OCI-LY7 (cell line): ENCODE measurements around the gene NR1H4. TPM values are rescaled to one million over a fixed set of nuclear protein-coding genes. Genes with fewer than 3 reads are reported as not detected.

Source experiments
- BruUV-seq: library from RNA; stranded (reverse); fragments of 400-500 nt; replicated peaks from 2 replicates; lab custom pipeline; 2021; lab: Mats Ljungman, UMichigan
- CTCF ChIA-PET: fragments of 300-600 bp; sonication (Branson Sonifier 250); formaldehyde crosslinking; loops from one replicate; lab custom pipeline; 2022; ENCODE audit warnings: antibody characterized with exemption; ENCODE audit not compliant: unreplicated experiment; lab: Charles Lee
- POLR2A ChIA-PET: fragments of 300-600 bp; sonication (Branson Sonifier 250); formaldehyde crosslinking; loops from one replicate; lab custom pipeline; 2022; ENCODE audit warnings: antibody characterized with exemption; lab: Charles Lee
- DNase-seq: peaks from one replicate; pipeline ENCODE4 v3.0.0-alpha.2; 2015; ENCODE audit warnings: low spot score
- H2AFZ ChIP-seq: fragments of 200-600 bp; sonication (generic), shearing (Covaris generic); 2 replicates; pipeline ENCODE4 v1.6.1; 2014; ENCODE audit warnings: mild to moderate bottlenecking, antibody characterized with exemption, low read length, moderate library complexity
- H3K27ac ChIP-seq: fragments of 200-600 bp; sonication (generic); 2 replicates; pipeline ENCODE4 v1.5.1; 2014; ENCODE audit warnings: mixed run types, low read depth, mild to moderate bottlenecking, moderate library complexity, low read length, inconsistent platforms; ENCODE audit not compliant: poor library complexity, severe bottlenecking
- H3K36me3 ChIP-seq: fragments of 200-600 bp; sonication (generic); 2 replicates; pipeline ENCODE4 v1.6.1; 2014; ENCODE audit warnings: mild to moderate bottlenecking, antibody characterized with exemption, low read length, moderate library complexity, mixed read lengths; ENCODE audit not compliant: insufficient read depth
- H3K4me1 ChIP-seq: fragments of 200-600 bp; sonication (generic); 2 replicates; pipeline ENCODE4 v1.5.1; 2014; ENCODE audit warnings: mild to moderate bottlenecking, low read length; ENCODE audit not compliant: insufficient read depth, poor library complexity, severe bottlenecking
- H3K4me2 ChIP-seq: fragments of 200-600 bp; sonication (generic); 2 replicates; pipeline ENCODE4 v1.6.1; 2014; ENCODE audit warnings: mild to moderate bottlenecking, low read length
- H3K4me3 ChIP-seq: fragments of 200-600 bp; sonication (generic); 2 replicates; pipeline ENCODE4 v1.5.1; 2014; ENCODE audit warnings: mild to moderate bottlenecking, low read depth, low read length; ENCODE audit not compliant: poor library complexity, severe bottlenecking
- H3K79me2 ChIP-seq: fragments of 200-600 bp; sonication (generic); 2 replicates; pipeline ENCODE4 v1.6.1; 2016; ENCODE audit warnings: low read depth, mild to moderate bottlenecking, low read length, moderate library complexity, mixed read lengths; ENCODE audit not compliant: insufficient read depth
- H3K9me2 ChIP-seq: fragments of 200-600 bp; sonication (generic); 2 replicates; pipeline ENCODE4 v1.6.1; 2016; ENCODE audit warnings: mild to moderate bottlenecking, low read length, mixed read lengths; ENCODE audit not compliant: insufficient read depth
- H3K9me3 ChIP-seq: fragments of 200-600 bp; sonication (generic); 2 replicates; pipeline ENCODE4 v1.6.1; 2014; ENCODE audit warnings: mild to moderate bottlenecking, mixed run types, low read length, mixed read lengths
- H4K20me1 ChIP-seq: fragments of 200-600 bp; sonication (generic); 2 replicates; pipeline ENCODE4 v1.6.1; 2014; ENCODE audit warnings: mild to moderate bottlenecking, antibody characterized with exemption, low read length, moderate library complexity, mixed read lengths; ENCODE audit not compliant: insufficient read depth
- EZH2phosphoT487 ChIP-seq: fragments of 200-600 bp; sonication (generic); IDR thresholded peaks from 2 replicates; pipeline ENCODE4 v1.6.1; 2018; ENCODE audit warnings: low read depth, borderline replicate concordance, mild to moderate bottlenecking, mixed run types, antibody characterized with exemption, low read length, moderate library complexity, mixed read lengths
- intact Hi-C: fragments of 100-400 bp; cut with micrococcal nuclease; formaldehyde crosslinking; loops from one replicate; pipeline ENCODE4 v1.10.0; 2022; ENCODE audit not compliant: unreplicated experiment
- total RNA-seq, 2 experiments: library from RNA; depleted of rRNA in 1 of 2; stranded (reverse); fragments of >200 nt in 1 of 2; shearing (Covaris generic) in 1 of 2; gene quantifications; 2 replicates each; pipeline ENCODE4 v1.2.3, GENCODE V29; 2014 to 2022
- TF ChIP-seq, protein P1 (sequence below): fragments of 200-600 bp; sonication (generic); conservative IDR thresholded peaks from 2 replicates; pipeline ENCODE4 v1.5.1; 2014; ENCODE audit warnings: mild to moderate bottlenecking, antibody characterized with exemption, low read length, moderate library complexity, mixed read lengths

The NR1H4 gene
- total RNA-seq, 2 experiments from 2014 or later = 7.1 TPM; not detected in 1

DNA sequence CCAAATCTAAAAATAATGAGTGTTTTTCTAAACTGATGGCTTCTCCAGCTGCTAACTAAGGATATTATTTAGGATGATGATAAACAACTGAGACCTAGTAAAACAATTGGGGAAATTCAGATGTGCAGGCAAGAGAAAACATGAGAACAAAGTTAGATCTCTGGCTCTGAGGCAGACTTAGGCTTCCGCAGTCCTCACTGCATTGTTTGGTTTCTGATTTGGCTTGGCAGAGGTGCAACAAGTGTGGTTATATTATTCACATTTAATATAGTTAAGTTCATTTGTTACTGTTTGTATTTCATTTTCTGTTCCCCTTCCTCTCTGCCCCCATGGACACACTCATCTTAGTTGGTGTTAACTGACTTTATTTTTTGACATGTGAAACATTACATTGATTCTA, 30.2 kb upstream of the NR1H4 start:
- Histone ChIP-seq H2AFZ (no peak overlapping the region), H3K9me3 (no peaks in the 10 kb centered on the region), H3K4me1 (no peaks in the 10 kb centered on the region), H3K9me2 (no peaks in the 10 kb centered on the region), H3K79me2 (no peaks in the 10 kb centered on the region), H4K20me1 (no peaks in the 10 kb centered on the region), H3K4me3 (no peak overlapping the region), H3K36me3 (no peaks in the 10 kb centered on the region), H3K4me2 (no peak overlapping the region), H3K27ac (no peak overlapping the region)
- intact Hi-C loops = no loop called here
- BruUV-seq = no TSS peak
- DNase-seq = no peak
- CTCF ChIA-PET = no interaction called here
- POLR2A ChIA-PET = interaction anchor here (0.6 kb wide), 2 partner anchors 7 to 1421 kb away, joined by 4 to 5 read pairs; no protein-coding TSS in a partner anchor
- TF ChIP-seq, protein P1, sequence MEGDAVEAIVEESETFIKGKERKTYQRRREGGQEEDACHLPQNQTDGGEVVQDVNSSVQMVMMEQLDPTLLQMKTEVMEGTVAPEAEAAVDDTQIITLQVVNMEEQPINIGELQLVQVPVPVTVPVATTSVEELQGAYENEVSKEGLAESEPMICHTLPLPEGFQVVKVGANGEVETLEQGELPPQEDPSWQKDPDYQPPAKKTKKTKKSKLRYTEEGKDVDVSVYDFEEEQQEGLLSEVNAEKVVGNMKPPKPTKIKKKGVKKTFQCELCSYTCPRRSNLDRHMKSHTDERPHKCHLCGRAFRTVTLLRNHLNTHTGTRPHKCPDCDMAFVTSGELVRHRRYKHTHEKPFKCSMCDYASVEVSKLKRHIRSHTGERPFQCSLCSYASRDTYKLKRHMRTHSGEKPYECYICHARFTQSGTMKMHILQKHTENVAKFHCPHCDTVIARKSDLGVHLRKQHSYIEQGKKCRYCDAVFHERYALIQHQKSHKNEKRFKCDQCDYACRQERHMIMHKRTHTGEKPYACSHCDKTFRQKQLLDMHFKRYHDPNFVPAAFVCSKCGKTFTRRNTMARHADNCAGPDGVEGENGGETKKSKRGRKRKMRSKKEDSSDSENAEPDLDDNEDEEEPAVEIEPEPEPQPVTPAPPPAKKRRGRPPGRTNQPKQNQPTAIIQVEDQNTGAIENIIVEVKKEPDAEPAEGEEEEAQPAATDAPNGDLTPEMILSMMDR = no peak
- TF ChIP-seq EZH2phosphoT487 = no peak

DNA sequence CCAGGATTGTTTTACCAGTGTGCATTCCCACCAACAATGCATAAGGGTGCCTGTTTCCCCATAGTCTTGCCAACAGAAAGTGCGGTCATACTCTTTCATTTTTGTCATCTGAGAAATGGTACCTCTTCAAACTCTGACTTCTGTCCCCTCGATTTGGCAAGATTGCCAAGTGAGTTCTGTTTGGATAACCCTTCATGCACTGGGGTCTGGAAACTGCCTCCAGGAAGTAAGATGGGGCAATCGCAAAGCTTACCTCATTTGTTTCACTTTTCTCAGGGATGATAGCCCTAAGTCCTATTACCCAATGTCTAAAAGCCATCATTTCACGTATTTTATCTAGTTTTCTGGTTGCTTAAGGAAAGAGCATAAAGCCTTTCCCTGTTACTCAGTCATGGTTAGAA, 28.6 kb upstream of the NR1H4 start:
- Histone ChIP-seq H3K4me1 (no peaks in the 10 kb centered on the region), H3K9me2 (no peaks in the 10 kb centered on the region), H4K20me1 (no peaks in the 10 kb centered on the region), H3K27ac (no peak overlapping the region), H2AFZ (no peak overlapping the region), H3K9me3 (no peaks in the 10 kb centered on the region), H3K4me2 (no peak overlapping the region), H3K79me2 (no peaks in the 10 kb centered on the region), H3K36me3 (no peaks in the 10 kb centered on the region), H3K4me3 (no peak overlapping the region)
- CTCF ChIA-PET = no interaction called here
- no peak for DNase-seq
- intact Hi-C loops = no loop called here
- POLR2A ChIA-PET = no interaction called here
- TF ChIP-seq EZH2phosphoT487 = no peak
- TF ChIP-seq, protein P1 = no peak
- no TSS peak for BruUV-seq

DNA sequence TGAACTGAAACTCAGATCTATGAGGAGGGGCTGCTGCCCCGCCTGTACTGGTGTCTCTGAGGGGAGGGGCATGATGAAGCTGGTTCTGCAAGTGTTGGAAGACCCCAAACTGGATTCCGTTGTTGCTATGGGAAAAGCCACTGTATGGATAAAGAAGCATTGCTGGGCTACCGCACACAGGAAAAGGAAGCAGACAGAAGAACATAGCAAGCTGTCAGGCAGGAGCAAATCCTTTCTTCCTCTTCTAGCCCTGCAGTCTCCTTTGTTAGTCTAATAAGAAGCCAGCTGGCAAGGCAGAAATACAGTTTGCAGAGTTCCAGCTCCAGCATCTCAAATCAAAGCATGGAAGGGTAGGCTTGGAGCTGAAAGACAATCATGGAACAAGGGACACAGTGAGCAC, 26.3 kb upstream of the NR1H4 start:
- Histone ChIP-seq H3K27ac (no peak overlapping the region), H3K4me1 (no peaks in the 10 kb centered on the region), H3K9me2 (no peaks in the 10 kb centered on the region), H3K4me2 (no peak overlapping the region), H3K9me3 (no peaks in the 10 kb centered on the region), H2AFZ (no peak overlapping the region), H3K4me3 (no peak overlapping the region), H3K79me2 (no peaks in the 10 kb centered on the region), H3K36me3 (no peaks in the 10 kb centered on the region), H4K20me1 (no peaks in the 10 kb centered on the region)
- BruUV-seq = no TSS peak
- TF ChIP-seq, protein P1 = no peak
- TF ChIP-seq EZH2phosphoT487 = no peak
- no peak for DNase-seq
- ChIA-PET POLR2A (interaction anchor here (0.6 kb wide), 1 partner anchor 177 kb away, joined by 4 read pairs; no protein-coding TSS in a partner anchor), CTCF (no interaction called here)
- intact Hi-C loops = no loop called here
